Measurements from ENCODE around the gene LCN2.

LCN2 gene

GRCh38 chr9:128187361-128187760, 38.1 kb downstream of the LCN2 start:
- H3K79me1 ChIP-seq (replicated peaks; ENCODE audit: low read length, poor library complexity, severe bottlenecking) = peaks cover 24% of the 10 kb centered on the region
- no peak overlapping the region for H3K4me3 ChIP-seq (ENCODE audit: insufficient read depth in 1 of 2, low read depth in 1 of 2, low read length in 2 of 2)
- no peak overlapping the region for H3K23ac ChIP-seq (ENCODE audit: low read length in 2 of 2)
- H3K4ac ChIP-seq (ENCODE audit: low read depth in 1 of 2, low read length in 2 of 2) = no peak overlapping the region
- H3K36me3 ChIP-seq (ENCODE audit: control insufficient read depth in 1 of 2, insufficient read depth in 2 of 2, low read depth in 1 of 2, low read length in 2 of 2) = peaks cover 48 to 71% of the 10 kb centered on the region in 2 experiments
- H3K14ac ChIP-seq (ENCODE audit: low read length in 2 of 2) = no peak overlapping the region
- H3K18ac ChIP-seq (ENCODE audit: low read depth in 1 of 2, low read length in 2 of 2) = no peak overlapping the region
- H2BK12ac ChIP-seq (ENCODE audit: low read length in 2 of 2) = no peak overlapping the region
- H2BK15ac ChIP-seq (ENCODE audit: low read depth, poor library complexity, severe bottlenecking) = no peak overlapping the region
- no peak overlapping the region for H3K9ac ChIP-seq (ENCODE audit: low read length)
- WGBS = 95% methylated on average over 2 of the region's 2 CpGs
- peaks cover 26% of the 10 kb centered on the region for H3K4me1 ChIP-seq (ENCODE audit: control insufficient read depth, insufficient read depth, low read depth, low read length)
- no peak overlapping the region for H4K91ac ChIP-seq (ENCODE audit: low read length)
- H2BK120ac ChIP-seq (ENCODE audit: low read depth, low read length) = no peak overlapping the region
- H3K9me3 ChIP-seq (ENCODE audit: control insufficient read depth, low read length) = no peaks in the 10 kb centered on the region
- no peak overlapping the region for H3K4me2 ChIP-seq (ENCODE audit: low read length, poor library complexity, severe bottlenecking)
- no peak for DNase-seq
- H2BK5ac ChIP-seq (ENCODE audit: low read depth, low read length, poor library complexity, severe bottlenecking) = no peak overlapping the region
- no peak overlapping the region for H2AFZ ChIP-seq (ENCODE audit: low read depth, low read length)
- H4K8ac ChIP-seq (ENCODE audit: low read length) = no peak overlapping the region
- no peaks in the 10 kb centered on the region for H3K27me3 ChIP-seq (ENCODE audit: control insufficient read depth in 1 of 2, insufficient read depth in 1 of 2, low read length in 2 of 2)
- no peak overlapping the region for H3K27ac ChIP-seq (ENCODE audit: low read length, poor library complexity, severe bottlenecking)
- no peak overlapping the region for H2AK5ac ChIP-seq (ENCODE audit: low read length, severe bottlenecking)

GRCh38 chr9:128188209-128188608, 39.0 kb downstream of the LCN2 start:
- Histone ChIP-seq H3K9me3 (ENCODE audit: control insufficient read depth, low read length) (no peaks in the 10 kb centered on the region), H2BK15ac (ENCODE audit: low read depth, poor library complexity, severe bottlenecking) (no peak overlapping the region), H2AK5ac (ENCODE audit: low read length, severe bottlenecking) (no peak overlapping the region), H3K79me1 (replicated peaks; ENCODE audit: low read length, poor library complexity, severe bottlenecking) (peaks cover 27% of the 10 kb centered on the region), H4K91ac (ENCODE audit: low read length) (no peak overlapping the region), H2BK12ac (ENCODE audit: low read length in 2 of 2) (no peak overlapping the region), H3K27ac (ENCODE audit: low read length, poor library complexity, severe bottlenecking) (no peak overlapping the region), H3K23ac (ENCODE audit: low read length in 2 of 2) (no peak overlapping the region), H2BK5ac (ENCODE audit: low read depth, low read length, poor library complexity, severe bottlenecking) (no peak overlapping the region), H3K27me3 (ENCODE audit: control insufficient read depth in 1 of 2, insufficient read depth in 1 of 2, low read length in 2 of 2) (no peaks in the 10 kb centered on the region), H3K14ac (ENCODE audit: low read length in 2 of 2) (no peak overlapping the region), H3K9ac (ENCODE audit: low read length) (peak overlapping the region; percentile 37), H3K4ac (ENCODE audit: low read depth in 1 of 2, low read length in 2 of 2) (no peak overlapping the region), H4K8ac (ENCODE audit: low read length) (no peak overlapping the region), H3K4me2 (ENCODE audit: low read length, poor library complexity, severe bottlenecking) (no peak overlapping the region), H3K18ac (ENCODE audit: low read depth in 1 of 2, low read length in 2 of 2) (no peak overlapping the region), H3K4me1 (ENCODE audit: control insufficient read depth, insufficient read depth, low read depth, low read length) (peaks cover 25% of the 10 kb centered on the region), H3K4me3 (ENCODE audit: insufficient read depth in 1 of 2, low read depth in 1 of 2, low read length in 2 of 2) (no peak overlapping the region), H2BK120ac (ENCODE audit: low read depth, low read length) (no peak overlapping the region), H3K36me3 (ENCODE audit: control insufficient read depth in 1 of 2, insufficient read depth in 2 of 2, low read depth in 1 of 2, low read length in 2 of 2) (peaks cover 47 to 63% of the 10 kb centered on the region in 2 experiments), H2AFZ (ENCODE audit: low read depth, low read length) (no peak overlapping the region)
- DNase-seq = no peak
- WGBS = 100% methylated on average over 1 of the region's 1 CpG

DNA sequence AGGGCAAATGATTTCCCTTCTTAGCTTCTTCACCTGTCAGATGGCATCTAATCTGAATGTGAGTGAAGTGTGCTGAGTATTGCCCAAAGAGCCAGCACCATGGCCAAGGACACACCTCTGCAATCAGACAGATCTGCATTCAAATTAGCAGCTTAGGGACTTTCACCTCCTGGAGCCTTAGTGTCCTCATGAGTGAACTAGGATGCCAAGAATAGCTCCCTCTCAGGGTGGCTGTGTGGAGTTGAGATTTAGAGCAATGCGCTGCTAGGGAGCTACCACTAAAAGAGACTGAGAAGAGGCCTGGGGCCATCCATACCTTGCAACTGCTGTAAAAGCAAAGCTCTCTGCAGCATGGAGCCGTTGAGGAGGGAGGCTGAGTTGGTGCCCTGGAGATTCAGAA, 40.8 kb downstream of the LCN2 start:
- H3K36me3 ChIP-seq (ENCODE audit: control insufficient read depth in 1 of 2, insufficient read depth in 2 of 2, low read depth in 1 of 2, low read length in 2 of 2) = peaks cover 40 to 46% of the 10 kb centered on the region in 2 experiments
- WGBS = 89% methylated on average over 2 of the region's 2 CpGs
- no peak overlapping the region for H2BK15ac ChIP-seq (ENCODE audit: low read depth, poor library complexity, severe bottlenecking)
- H2AK5ac ChIP-seq (ENCODE audit: low read length, severe bottlenecking) = no peak overlapping the region
- H3K4ac ChIP-seq (ENCODE audit: low read depth in 1 of 2, low read length in 2 of 2) = no peak overlapping the region
- no peak overlapping the region for H4K8ac ChIP-seq (ENCODE audit: low read length)
- H3K4me1 ChIP-seq (ENCODE audit: control insufficient read depth, insufficient read depth, low read depth, low read length) = peaks cover 22% of the 10 kb centered on the region
- H3K9me3 ChIP-seq (ENCODE audit: control insufficient read depth, low read length) = no peaks in the 10 kb centered on the region
- H3K4me3 ChIP-seq (ENCODE audit: insufficient read depth in 1 of 2, low read depth in 1 of 2, low read length in 2 of 2) = peak overlapping the region in 1 of 2 experiments; percentile 97
- H3K14ac ChIP-seq (ENCODE audit: low read length in 2 of 2) = no peak overlapping the region
- H2BK5ac ChIP-seq (ENCODE audit: low read depth, low read length, poor library complexity, severe bottlenecking) = no peak overlapping the region
- no peak overlapping the region for H3K27ac ChIP-seq (ENCODE audit: low read length, poor library complexity, severe bottlenecking)
- no peak overlapping the region for H2BK12ac ChIP-seq (ENCODE audit: low read length in 2 of 2)
- peak overlapping the region; percentile 96 for H3K9ac ChIP-seq (ENCODE audit: low read length)
- no peak overlapping the region for H2BK120ac ChIP-seq (ENCODE audit: low read depth, low read length)
- H4K91ac ChIP-seq (ENCODE audit: low read length) = no peak overlapping the region
- no peak for DNase-seq
- no peak overlapping the region for H3K18ac ChIP-seq (ENCODE audit: low read depth in 1 of 2, low read length in 2 of 2)
- no peaks in the 10 kb centered on the region for H3K27me3 ChIP-seq (ENCODE audit: control insufficient read depth in 1 of 2, insufficient read depth in 1 of 2, low read length in 2 of 2)
- H3K4me2 ChIP-seq (ENCODE audit: low read length, poor library complexity, severe bottlenecking) = no peak overlapping the region
- H3K79me1 ChIP-seq (replicated peaks; ENCODE audit: low read length, poor library complexity, severe bottlenecking) = peaks cover 27% of the 10 kb centered on the region
- H3K23ac ChIP-seq (ENCODE audit: low read length in 2 of 2) = no peak overlapping the region
- no peak overlapping the region for H2AFZ ChIP-seq (ENCODE audit: low read depth, low read length)

- H2BK15ac ChIP-seq (ENCODE audit: low read depth, poor library complexity, severe bottlenecking) = no peak overlapping the region
- H2AK5ac ChIP-seq (ENCODE audit: low read length, severe bottlenecking) = no peak overlapping the region
- H3K27me3 ChIP-seq (ENCODE audit: control insufficient read depth in 1 of 2, insufficient read depth in 1 of 2, low read length in 2 of 2) = no peaks in the 10 kb centered on the region
- H2BK120ac ChIP-seq (ENCODE audit: low read depth, low read length) = peak overlapping the region; percentile 64
- peak; percentile 29 for DNase-seq
- peak overlapping the region; percentile 88 to 97 for H3K4me3 ChIP-seq (ENCODE audit: insufficient read depth in 1 of 2, low read depth in 1 of 2, low read length in 2 of 2)
- H3K23ac ChIP-seq (ENCODE audit: low read length in 2 of 2) = peak overlapping the region in 1 of 2 experiments; percentile 89
- H3K14ac ChIP-seq (ENCODE audit: low read length in 2 of 2) = peak overlapping the region in 1 of 2 experiments; percentile 96
- peak overlapping the region; percentile 94 for H4K8ac ChIP-seq (ENCODE audit: low read length)
- H2BK12ac ChIP-seq (ENCODE audit: low read length in 2 of 2) = peak overlapping the region in 1 of 2 experiments; percentile 78
- H2BK5ac ChIP-seq (ENCODE audit: low read depth, low read length, poor library complexity, severe bottlenecking) = no peak overlapping the region
- H3K9ac ChIP-seq (ENCODE audit: low read length) = peak overlapping the region; percentile 96
- H2AFZ ChIP-seq (ENCODE audit: low read depth, low read length) = peak overlapping the region; percentile 95
- H3K27ac ChIP-seq (ENCODE audit: low read length, poor library complexity, severe bottlenecking) = no peak overlapping the region
- 27% methylated on average over 32 of the region's 32 CpGs for WGBS
- no peaks in the 10 kb centered on the region for H3K9me3 ChIP-seq (ENCODE audit: control insufficient read depth, low read length)
- H3K4me2 ChIP-seq (ENCODE audit: low read length, poor library complexity, severe bottlenecking) = peak overlapping the region; percentile 69
- H3K4me1 ChIP-seq (ENCODE audit: control insufficient read depth, insufficient read depth, low read depth, low read length) = peaks cover 21% of the 10 kb centered on the region
- peaks cover 34 to 39% of the 10 kb centered on the region in 2 experiments for H3K36me3 ChIP-seq (ENCODE audit: control insufficient read depth in 1 of 2, insufficient read depth in 2 of 2, low read depth in 1 of 2, low read length in 2 of 2)
- H4K91ac ChIP-seq (ENCODE audit: low read length) = peak overlapping the region; percentile 86
- peaks cover 22% of the 10 kb centered on the region for H3K79me1 ChIP-seq (replicated peaks; ENCODE audit: low read length, poor library complexity, severe bottlenecking)
- H3K18ac ChIP-seq (ENCODE audit: low read depth in 1 of 2, low read length in 2 of 2) = peak overlapping the region; percentile 80 to 98
- peak overlapping the region; percentile 62 to 93 for H3K4ac ChIP-seq (ENCODE audit: low read depth in 1 of 2, low read length in 2 of 2)
Measured at GRCh38 chr9:128190516-128191405, 41.5 kb downstream of the LCN2 start.
